Right atrium auricular region (tissue), 2 donors: Measurements from ENCODE around the gene METTL24. TPM values are rescaled to one million over a fixed set of nuclear protein-coding genes. Genes with fewer than 3 reads are reported as not detected.

ENCODE experiments used
- DNase-seq: peaks from one replicate; pipeline ENCODE4 v3.0.0-alpha.2; 2019; ENCODE audit warnings: low spot score
- H3K27ac ChIP-seq, 2 donors: fragments of 200-600 bp; sonication (generic); 1 replicate in 1 of 2; 2 replicates in 1 of 2; pipeline ENCODE4 v1.5.1; 2016 to 2019
- H3K27me3 ChIP-seq, 2 donors: fragments of 200-600 bp; sonication (generic); one replicate each; pipeline versions ENCODE4 v1.5.1 to v1.6.0; 2017 to 2019
- H3K36me3 ChIP-seq: fragments of 200-600 bp; sonication (generic); one replicate; pipeline ENCODE4 v1.5.1; 2016
- H3K4me1 ChIP-seq, 2 donors: fragments of 200-600 bp; sonication (generic); one replicate each; pipeline versions ENCODE4 v1.5.1 to v1.6.0; 2017 to 2019
- H3K4me3 ChIP-seq, 2 donors: fragments of 200-600 bp; sonication (generic); 1 replicate in 1 of 2; 2 replicates in 1 of 2; pipeline ENCODE4 v1.5.1; 2017 to 2019; ENCODE audit warnings: mild to moderate bottlenecking in 1 of 2, moderate library complexity in 1 of 2
- H3K9me3 ChIP-seq, 2 donors: fragments of 200-600 bp; sonication (generic); one replicate each; pipeline ENCODE4 v1.5.1; 2019
- CTCF ChIP-seq, 2 donors: fragments of 200-600 bp; sonication (generic); IDR thresholded peaks; one replicate each; pipeline ENCODE4 v1.5.1; 2019; ENCODE audit warnings: antibody characterized with exemption in 2 of 2
- total RNA-seq, 2 donors: library from RNA; depleted of rRNA; stranded (reverse); fragments of >200 nt; gene quantifications; one replicate each; pipeline ENCODE4 v1.1.0, GENCODE V29; 2016

The METTL24 gene
- total RNA-seq, 2 donors from 2014 or later: 1.2 to 1.5 TPM

GRCh38 chr6:110398778-110399177, 40.6 kb upstream of the METTL24 start:
- no peaks in the 10 kb centered on the region for H3K9me3 ChIP-seq
- TF ChIP-seq CTCF (IDR thresholded peaks at IDR 0.05): no peak
- no peaks in the 10 kb centered on the region for H3K36me3 ChIP-seq
- no peaks in the 10 kb centered on the region for H3K27me3 ChIP-seq
- H3K27ac ChIP-seq: no peak overlapping the region
- H3K4me3 ChIP-seq: no peak overlapping the region
- peaks cover 0 to 33% of the 10 kb centered on the region in 2 donors for H3K4me1 ChIP-seq
- DNase-seq: no peak

- no peak for TF ChIP-seq CTCF (IDR thresholded peaks at IDR 0.05)
- Histone ChIP-seq H3K4me3 (no peak overlapping the region), H3K9me3 (no peaks in the 10 kb centered on the region), H3K27ac (peak overlapping the region; percentile 14 to 54), H3K27me3 (no peaks in the 10 kb centered on the region), H3K36me3 (no peaks in the 10 kb centered on the region), H3K4me1 (peaks cover 0 to 33% of the 10 kb centered on the region in 2 donors)
- DNase-seq: no peak
Measured at GRCh38 chr6:110395221-110395620, 37.1 kb upstream of the METTL24 start.

- TF ChIP-seq CTCF (IDR thresholded peaks at IDR 0.05): no peak
- H3K27ac ChIP-seq: peak overlapping the region; percentile 14 to 54
- H3K36me3 ChIP-seq: no peaks in the 10 kb centered on the region
- no peak overlapping the region for H3K4me3 ChIP-seq
- no peaks in the 10 kb centered on the region for H3K9me3 ChIP-seq
- H3K4me1 ChIP-seq: peaks cover 0 to 32% of the 10 kb centered on the region in 2 donors
- DNase-seq: no peak
- no peaks in the 10 kb centered on the region for H3K27me3 ChIP-seq
Measured at GRCh38 chr6:110394409-110394808, 36.3 kb upstream of the METTL24 start.

GRCh38 chr6:110392727-110393126, 34.6 kb upstream of the METTL24 start:
- H3K4me1 ChIP-seq: peaks cover 0 to 29% of the 10 kb centered on the region in 2 donors
- H3K9me3 ChIP-seq: no peaks in the 10 kb centered on the region
- H3K36me3 ChIP-seq: no peaks in the 10 kb centered on the region
- H3K27me3 ChIP-seq: no peaks in the 10 kb centered on the region
- H3K27ac ChIP-seq: no peak overlapping the region
- no peak for DNase-seq
- no peak overlapping the region for H3K4me3 ChIP-seq
- TF ChIP-seq CTCF (IDR thresholded peaks at IDR 0.05): no peak

- peaks cover 0 to 18% of the 10 kb centered on the region in 2 donors for H3K4me1 ChIP-seq
- DNase-seq: no peak
- no peak overlapping the region for H3K4me3 ChIP-seq
- no peak overlapping the region for H3K27ac ChIP-seq
- no peak for TF ChIP-seq CTCF (IDR thresholded peaks at IDR 0.05)
- H3K27me3 ChIP-seq: no peaks in the 10 kb centered on the region
- no peaks in the 10 kb centered on the region for H3K9me3 ChIP-seq
- no peaks in the 10 kb centered on the region for H3K36me3 ChIP-seq
Measured at GRCh38 chr6:110390404-110390803, 32.3 kb upstream of the METTL24 start.

GRCh38 chr6:110389689-110390382, 31.7 kb upstream of the METTL24 start:
- Histone ChIP-seq H3K4me3 (no peak overlapping the region), H3K4me1 (peaks cover 0 to 12% of the 10 kb centered on the region in 2 donors), H3K9me3 (no peaks in the 10 kb centered on the region), H3K36me3 (no peaks in the 10 kb centered on the region), H3K27ac (no peak overlapping the region), H3K27me3 (no peaks in the 10 kb centered on the region)
- TF ChIP-seq CTCF (IDR thresholded peaks at IDR 0.05): no peak
- DNase-seq: no peak
